GM12872 (cell line): ENCODE measurements around the gene FRS2.

Experiments used
- TF ChIP-seq, protein P1 (sequence below): IDR thresholded peaks from 3 replicates; pipeline ENCODE4 v1.5.1; 2011; ENCODE audit warnings: low read depth, mild to moderate bottlenecking, low read length, moderate library complexity; ENCODE audit not compliant: insufficient read depth

Gene FRS2

DNA sequence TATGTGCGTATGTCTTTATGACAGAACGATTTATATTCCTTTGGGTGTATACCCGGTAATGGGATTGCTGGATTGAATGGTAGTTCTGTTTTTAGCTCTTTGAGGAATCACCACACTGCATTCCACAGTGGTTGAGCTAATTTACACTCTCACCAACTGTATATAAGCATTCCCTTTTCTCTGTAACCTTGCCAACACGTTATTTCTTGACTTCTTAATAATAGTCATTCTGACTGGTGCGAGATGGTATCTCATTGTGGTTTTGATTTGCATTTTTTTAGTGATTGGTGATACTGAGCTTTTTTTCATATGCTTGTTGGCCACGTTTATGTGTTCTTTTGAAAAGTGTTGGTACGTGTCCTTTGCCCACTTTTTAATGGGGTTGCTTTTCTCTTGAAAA is 49.7 kb downstream of the FRS2 start:
- TF ChIP-seq, protein P1, sequence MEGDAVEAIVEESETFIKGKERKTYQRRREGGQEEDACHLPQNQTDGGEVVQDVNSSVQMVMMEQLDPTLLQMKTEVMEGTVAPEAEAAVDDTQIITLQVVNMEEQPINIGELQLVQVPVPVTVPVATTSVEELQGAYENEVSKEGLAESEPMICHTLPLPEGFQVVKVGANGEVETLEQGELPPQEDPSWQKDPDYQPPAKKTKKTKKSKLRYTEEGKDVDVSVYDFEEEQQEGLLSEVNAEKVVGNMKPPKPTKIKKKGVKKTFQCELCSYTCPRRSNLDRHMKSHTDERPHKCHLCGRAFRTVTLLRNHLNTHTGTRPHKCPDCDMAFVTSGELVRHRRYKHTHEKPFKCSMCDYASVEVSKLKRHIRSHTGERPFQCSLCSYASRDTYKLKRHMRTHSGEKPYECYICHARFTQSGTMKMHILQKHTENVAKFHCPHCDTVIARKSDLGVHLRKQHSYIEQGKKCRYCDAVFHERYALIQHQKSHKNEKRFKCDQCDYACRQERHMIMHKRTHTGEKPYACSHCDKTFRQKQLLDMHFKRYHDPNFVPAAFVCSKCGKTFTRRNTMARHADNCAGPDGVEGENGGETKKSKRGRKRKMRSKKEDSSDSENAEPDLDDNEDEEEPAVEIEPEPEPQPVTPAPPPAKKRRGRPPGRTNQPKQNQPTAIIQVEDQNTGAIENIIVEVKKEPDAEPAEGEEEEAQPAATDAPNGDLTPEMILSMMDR = no peak

DNA sequence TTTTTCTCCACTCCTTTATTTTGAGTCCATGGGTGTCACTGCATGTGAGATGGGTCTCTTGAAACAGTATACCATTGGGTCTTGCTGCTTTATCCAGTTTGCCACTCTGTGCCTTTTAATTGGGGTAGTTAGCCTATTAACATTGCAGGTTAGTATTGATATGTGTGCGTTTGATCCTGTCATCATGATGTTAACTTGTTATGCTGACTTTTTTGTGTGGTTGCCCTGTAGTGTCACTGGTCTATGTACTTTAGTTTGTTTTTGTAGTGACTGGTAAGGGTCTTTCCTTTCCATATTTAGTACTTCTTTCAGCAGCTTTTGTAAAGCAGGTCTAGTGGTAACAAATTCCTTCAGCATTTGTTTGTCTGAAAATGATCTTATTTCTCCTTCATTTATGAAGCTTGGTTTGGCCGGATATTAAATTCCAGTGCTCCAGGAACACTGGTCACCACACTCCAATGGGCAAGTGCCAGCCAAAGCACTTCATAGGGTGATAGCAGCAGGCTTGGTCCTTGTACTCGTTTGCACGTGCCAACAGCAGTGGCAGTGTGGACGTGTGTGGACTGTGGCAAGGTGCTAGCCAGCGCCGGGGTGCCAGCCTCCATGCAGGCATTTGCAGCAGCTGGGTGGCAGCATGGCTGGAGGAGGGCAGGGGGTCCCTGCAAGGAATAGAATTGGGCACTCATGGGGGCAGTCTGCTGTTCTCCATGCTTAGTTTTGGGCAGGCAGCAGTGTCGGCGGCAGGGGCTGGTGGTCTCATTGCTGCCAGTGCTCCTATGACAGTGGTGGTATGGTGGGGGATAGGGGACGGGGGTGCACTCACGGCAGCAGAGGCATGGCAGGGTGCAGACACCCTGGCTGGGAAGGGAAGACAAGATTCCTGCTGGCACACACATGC is 53.5 kb downstream of the FRS2 start:
- TF ChIP-seq, protein P1 = no peak

DNA sequence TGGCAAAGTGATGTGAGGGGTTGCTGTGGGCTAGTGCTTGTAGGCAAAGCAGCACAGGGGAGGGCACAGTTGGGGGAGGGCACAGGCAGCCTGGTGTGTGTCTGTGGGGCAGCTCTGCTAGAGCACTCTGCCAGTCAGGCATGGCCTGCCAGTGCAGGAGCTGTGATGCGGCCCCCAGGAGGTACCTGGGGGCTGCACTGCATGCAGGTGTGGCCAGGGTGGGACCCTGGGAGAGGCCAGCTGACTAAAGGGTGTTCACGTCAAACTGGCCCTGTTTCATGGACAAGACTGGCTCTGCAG is 54.1 kb downstream of the FRS2 start:
- TF ChIP-seq, protein P1 = no peak

DNA sequence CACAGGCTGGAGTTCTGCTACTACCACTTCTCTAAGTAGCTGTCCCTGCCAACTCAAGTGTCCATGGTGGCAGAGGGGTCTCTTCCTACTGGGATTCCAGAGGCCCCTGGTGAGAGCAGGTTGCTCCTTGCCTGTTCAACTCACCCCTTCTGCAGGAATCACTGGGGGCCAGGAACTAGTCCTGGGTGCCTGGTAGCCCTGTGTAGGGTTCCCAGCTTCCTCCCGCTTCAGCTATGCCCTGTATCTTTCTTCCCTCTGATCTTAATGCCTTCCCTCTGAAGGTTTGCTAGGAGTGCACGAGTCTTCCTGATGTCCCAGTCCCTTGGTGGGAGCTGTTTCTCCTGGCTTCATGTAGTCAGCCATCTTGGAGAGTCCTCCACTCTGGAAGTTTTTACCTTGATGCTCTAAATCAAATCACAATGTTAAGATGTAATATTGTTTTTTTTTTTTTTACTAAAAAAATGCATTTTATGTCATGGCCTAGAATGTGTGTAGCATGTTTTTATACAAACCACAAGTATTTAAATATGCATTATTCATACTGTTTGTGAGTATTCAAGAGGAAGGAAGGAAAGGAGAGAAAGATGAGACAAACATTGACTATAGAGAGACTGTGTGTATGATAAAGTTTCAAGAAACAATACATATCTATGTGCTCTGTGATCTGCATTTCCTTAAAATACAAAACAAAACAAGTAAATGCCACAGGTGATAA is 54.7 kb downstream of the FRS2 start:
- TF ChIP-seq, protein P1 = no peak

DNA sequence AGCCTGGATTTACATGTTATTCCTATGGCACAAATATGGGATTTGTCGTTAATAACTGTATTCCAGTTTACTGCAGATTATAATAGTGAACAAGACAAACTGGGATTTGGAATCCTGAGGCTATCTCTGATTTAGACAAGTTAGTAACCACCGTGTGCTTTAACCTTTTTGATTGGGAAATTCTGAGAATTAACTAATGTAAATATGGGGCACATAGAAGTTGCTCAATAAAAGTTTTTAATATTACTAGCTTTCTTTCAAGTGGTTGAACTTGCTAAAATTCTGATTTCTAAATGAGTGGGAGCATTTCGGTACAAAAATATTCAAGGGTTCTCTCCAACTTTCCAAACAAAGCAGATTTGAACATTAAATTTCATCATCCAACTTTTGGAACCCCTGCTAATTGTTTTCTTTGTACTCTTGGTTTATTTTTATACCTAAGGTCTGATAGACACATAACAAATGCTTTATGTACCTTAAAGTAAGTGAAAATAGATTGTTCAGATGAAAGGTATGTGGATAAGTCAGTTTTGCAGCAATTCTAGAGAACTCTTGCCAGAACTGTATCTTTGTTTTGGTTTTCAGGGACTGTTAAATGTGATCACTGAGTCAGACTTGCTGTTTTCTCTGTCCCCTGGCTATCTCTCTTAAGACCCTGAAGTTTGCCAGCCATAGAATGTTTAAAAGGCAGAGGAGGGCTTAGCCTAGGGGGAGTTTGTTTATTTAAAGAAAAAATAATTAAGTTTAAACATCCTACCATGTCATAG is 57.5 kb downstream of the FRS2 start:
- TF ChIP-seq, protein P1 = no peak

DNA sequence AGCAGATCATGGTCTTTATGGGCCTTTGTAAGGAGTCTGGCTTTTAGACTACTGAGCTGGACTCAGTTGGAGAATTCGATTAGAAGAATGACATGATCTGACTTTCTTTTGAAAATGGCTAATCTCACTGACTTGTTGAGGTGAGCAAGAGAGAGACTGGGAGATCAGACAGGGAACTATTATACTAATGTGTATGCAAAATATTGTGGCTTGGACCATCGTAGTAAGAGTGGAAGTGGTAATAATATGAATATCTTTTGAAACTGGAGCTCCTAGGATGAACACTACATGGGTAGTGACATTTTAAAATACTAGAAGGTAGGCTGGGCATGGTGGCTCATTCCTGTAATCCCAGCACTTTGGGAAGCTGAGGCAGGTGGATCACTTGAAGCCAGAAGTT is 58.8 kb downstream of the FRS2 start:
- TF ChIP-seq, protein P1 = no peak

DNA sequence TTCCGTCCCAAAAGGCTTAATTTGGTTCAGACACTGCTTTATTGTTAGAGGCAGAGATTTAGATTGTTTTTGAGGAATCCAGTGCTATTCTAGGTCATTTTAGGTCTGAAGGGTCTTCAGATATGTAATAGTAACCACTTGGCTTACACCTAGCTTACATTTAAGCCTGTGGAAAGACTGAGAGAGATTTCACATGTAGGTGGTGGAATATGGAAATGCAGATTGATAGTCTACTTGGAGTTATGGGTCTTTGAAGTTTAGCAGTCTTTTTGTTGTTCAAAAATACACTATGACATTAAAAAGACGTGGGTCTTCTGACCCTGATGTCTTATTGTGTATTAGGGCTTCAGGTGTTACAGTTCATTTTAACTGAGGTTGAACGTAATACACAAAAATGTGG is 63.7 kb downstream of the FRS2 start:
- TF ChIP-seq, protein P1 = no peak
